HepG2 (cell line): Measurements from ENCODE around the gene CHST10. TPM values are rescaled to one million over a fixed set of nuclear protein-coding genes. Genes with fewer than 3 reads are reported as not detected.

ENCODE experiments used
- ATAC-seq: fragments of 200-7000 bp; cut with Tn5 transposase; 3 replicates; pipeline ENCODE4 v1.9.1; 2020; ENCODE audit warnings: mild to moderate bottlenecking, moderate library complexity
- BruUV-seq: library from RNA; stranded (reverse); fragments of 400-500 nt; replicated peaks from 2 replicates; lab custom pipeline; 2021; lab: Mats Ljungman, UMichigan
- CTCF ChIA-PET: fragments of 300-600 bp; formaldehyde crosslinking; extraction: SDS; loops from one replicate; lab custom pipeline; 2021; ENCODE audit warnings: low total read pairs, inconsistent platforms, low intra/inter-chr PET ratio; lab: Yijun Ruan, JAX
- POLR2A ChIA-PET: fragments of 350-600 bp; sonication (Branson Sonifier 250); formaldehyde crosslinking; loops from one replicate; lab custom pipeline; 2020; ENCODE audit warnings: antibody characterized with exemption, inconsistent platforms; lab: Yijun Ruan, JAX
- DNase-seq: peaks from one replicate; pipeline ENCODE4 v3.0.0-alpha.2; 2015; ENCODE audit warnings: low spot score
- FAIRE-seq: peaks from 3 replicates; lab custom pipeline; 2011; peaks lifted over from hg19 to GRCh38; lab: Jason Lieb, UNC
- H2AFZ ChIP-seq: one replicate; pipeline ENCODE4 v1.6.1; 2011; ENCODE audit warnings: low read length, inconsistent platforms
- H3K27ac ChIP-seq: fragments of 300-600 bp; 3 replicates; pipeline ENCODE4 v1.8.0; 2011; ENCODE audit warnings: mixed run types, mild to moderate bottlenecking, mixed read lengths, low read length, inconsistent platforms; ENCODE audit not compliant: insufficient read depth; ENCODE audit errors: extremely low read length
- H3K27me3 ChIP-seq, 2 experiments: fragments of 200-600 bp in 1 of 2; 2 replicates in 1 of 2; 3 replicates in 1 of 2; pipeline versions ENCODE4 v1.6.0 to v1.8.0; 2011; ENCODE audit warnings: low read length in 2 of 2, mild to moderate bottlenecking in 2 of 2, moderate library complexity in 2 of 2, inconsistent platforms in 1 of 2; ENCODE audit not compliant: insufficient read depth in 2 of 2, control insufficient read depth in 1 of 2
- H3K36me3 ChIP-seq, 2 experiments: fragments of 200-600 bp in 1 of 2; replicated peaks in 1 of 2; 2 replicates in 1 of 2; 3 replicates in 1 of 2; pipeline versions ENCODE4 v1.5.1 to v1.8.0; 2011; ENCODE audit warnings: low read length in 2 of 2, inconsistent platforms in 1 of 2; ENCODE audit not compliant: insufficient read depth in 2 of 2, control insufficient read depth in 1 of 2
- H3K4me1 ChIP-seq: 2 replicates; pipeline ENCODE4 v1.5.1; 2012; ENCODE audit warnings: low read length, inconsistent platforms; ENCODE audit not compliant: insufficient read depth
- H3K4me2 ChIP-seq: 2 replicates; pipeline ENCODE4 v1.6.0; 2011; ENCODE audit warnings: low read depth, low read length, inconsistent platforms
- H3K4me3 ChIP-seq, 3 experiments: fragments of 200-600 bp in 1 of 3; sonication (generic), shearing (Covaris generic) in 1 of 3; replicated peaks in 1 of 3; 2 replicates each; pipeline ENCODE4 v1.5.1; 2011 to 2016; ENCODE audit warnings: low read length in 3 of 3, inconsistent platforms in 2 of 3, low read depth in 2 of 3, mild to moderate bottlenecking in 2 of 3, control low read depth in 1 of 3, mixed read lengths in 1 of 3; ENCODE audit not compliant: insufficient read depth in 1 of 3
- H3K79me2 ChIP-seq: one replicate; pipeline ENCODE4 v1.6.1; 2011; ENCODE audit warnings: low read length, inconsistent platforms; ENCODE audit not compliant: insufficient read depth
- H3K9ac ChIP-seq: 2 replicates; pipeline ENCODE4 v1.6.0; 2011; ENCODE audit warnings: mild to moderate bottlenecking, low read depth, low read length, inconsistent platforms; ENCODE audit not compliant: insufficient read depth
- H3K9me3 ChIP-seq: 2 replicates; pipeline ENCODE4 v1.5.1; 2012; ENCODE audit warnings: mild to moderate bottlenecking, low read length
- H4K20me1 ChIP-seq: 2 replicates; pipeline ENCODE4 v1.6.0; 2011; ENCODE audit warnings: inconsistent platforms, mild to moderate bottlenecking, low read length, moderate library complexity; ENCODE audit not compliant: insufficient read depth
- CEBPB ChIP-seq: IDR thresholded peaks from 2 replicates; pipeline ENCODE4 v1.6.1; 2011; ENCODE audit warnings: low read depth, low read length, improper control_type of control experiment, borderline replicate concordance
- RBM22 ChIP-seq: fragments of 200-400 bp; formaldehyde crosslinking; optimal IDR thresholded peaks from 2 replicates; pipeline ENCODE3; 2017; ENCODE audit warnings: mild to moderate bottlenecking, low read length, moderate library complexity
- ZNF263 ChIP-seq: sonication (generic); formaldehyde crosslinking; IDR thresholded peaks from 2 replicates; pipeline ENCODE4 v1.4.0; 2020; ENCODE audit warnings: missing genetic modification reagents
- ZNF282 ChIP-seq: fragments of 450-650 bp; IDR thresholded peaks from 2 replicates; pipeline ENCODE4 v1.6.1; 2018; ENCODE audit not compliant: partially characterized antibody
- ZNF331 ChIP-seq: sonication (generic); formaldehyde crosslinking; IDR thresholded peaks from 2 replicates; pipeline ENCODE4 v1.4.0; 2020; ENCODE audit warnings: missing genetic modification reagents
- ZNF709 ChIP-seq: sonication (generic); formaldehyde crosslinking; IDR thresholded peaks from 2 replicates; pipeline ENCODE4 v1.5.0; 2020; ENCODE audit warnings: mild to moderate bottlenecking, missing genetic modification reagents
- ZNF773 ChIP-seq: sonication (generic); formaldehyde crosslinking; IDR thresholded peaks from 2 replicates; pipeline ENCODE4 v1.4.0; 2020; ENCODE audit warnings: missing genetic modification reagents, borderline replicate concordance
- WGBS: methylation state at CpG from one replicate; pipeline ENCODE4 v1.1.6; 2017; ENCODE audit warnings: low lambda C conversion rate; 5-methylcytosine and 5-hydroxymethylcytosine counted together
- in situ Hi-C: cut with HindIII; loops from 2 replicates; pipeline ENCODE4 v1.10.0; 2017; ENCODE audit warnings: low pct_unique_long_range_greater_than_20kb; ENCODE audit not compliant: extremely low pct_ligation_motif_present
- intact Hi-C: fragments of 100-400 bp; cut with micrococcal nuclease; formaldehyde crosslinking; loops from one replicate; pipeline ENCODE4 v1.10.0; 2022; ENCODE audit not compliant: unreplicated experiment
- polyA plus RNA-seq, 8 experiments: library from polyadenylated mRNA; depleted of rRNA in 3 of 8; stranded (reverse) in 7 of 8; unstranded in 1 of 8; fragments of >200 nt; fragmentation: Illumina TruSeq in 4 of 8; extraction: Trizol in 4 of 8; gene quantifications; 2 replicates each; pipeline versions ENCODE4 v1.2.1 to v1.2.3, GENCODE V29; 2011 to 2016; ENCODE audit warnings: low read depth in 4 of 8, missing spikeins in 1 of 8, mixed read lengths in 1 of 8; ENCODE audit not compliant: insufficient read depth in 1 of 8
- total RNA-seq, 5 experiments: library from RNA; depleted of rRNA; stranded (reverse); fragments of >200 nt; fragmentation: Illumina TruSeq; extraction: Trizol; gene quantifications; 2 replicates each; pipeline ENCODE4 v1.2.3, GENCODE V29; 2016; ENCODE audit warnings: low read depth in 1 of 5
- TF ChIP-seq, protein P1 (sequence below): sonication (generic); formaldehyde crosslinking; IDR thresholded peaks from 2 replicates; pipeline ENCODE4 v1.4.0; 2020; ENCODE audit warnings: mild to moderate bottlenecking, missing genetic modification reagents

CHST10 gene
- total and polyA plus RNA-seq, 2 of the 13 experiments (the other 11 are each of a cell fraction or from before 2014, with no cell fraction given): 10.5 to 14.2 TPM

DNA sequence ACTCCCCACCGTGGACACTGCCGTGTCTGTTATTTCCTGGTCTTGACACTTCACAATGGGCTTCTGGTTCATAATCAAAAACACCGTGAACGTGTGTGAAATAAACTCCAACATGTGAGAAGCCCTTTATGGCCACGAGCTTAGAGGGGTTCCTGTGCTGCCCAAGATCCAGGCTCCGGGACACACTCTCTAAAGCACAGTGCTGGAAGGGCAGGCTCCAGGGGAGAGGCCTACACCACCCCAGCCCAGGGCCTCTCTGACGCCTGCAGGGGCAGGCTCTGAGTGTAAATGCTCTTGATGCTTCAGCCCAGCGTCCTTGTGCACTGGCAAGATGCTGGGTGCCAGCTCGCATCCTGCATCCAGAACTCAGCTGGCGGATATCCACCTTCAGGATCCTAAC lies 13.7 kb downstream of the CHST10 start:
- no peak for FAIRE-seq
- ATAC-seq: no peak; the same call in 2 of the 3 replicates
- H3K79me2 ChIP-seq: no peaks in the 10 kb centered on the region
- no peaks in the 10 kb centered on the region for H4K20me1 ChIP-seq
- H2AFZ ChIP-seq: no peak overlapping the region
- no peak overlapping the region for H3K4me3 ChIP-seq
- peaks cover 25 to 39% of the 10 kb centered on the region in 2 experiments for H3K36me3 ChIP-seq
- H3K4me1 ChIP-seq: no peaks in the 10 kb centered on the region
- H3K27ac ChIP-seq: no peak overlapping the region
- TF ChIP-seq ZNF709 (no peak), ZNF331 (CRISPR knock-in tag) (no peak), RBM22 (peak; percentile 18), ZNF773 (CRISPR knock-in tag) (no peak)
- TF ChIP-seq, protein P1, sequence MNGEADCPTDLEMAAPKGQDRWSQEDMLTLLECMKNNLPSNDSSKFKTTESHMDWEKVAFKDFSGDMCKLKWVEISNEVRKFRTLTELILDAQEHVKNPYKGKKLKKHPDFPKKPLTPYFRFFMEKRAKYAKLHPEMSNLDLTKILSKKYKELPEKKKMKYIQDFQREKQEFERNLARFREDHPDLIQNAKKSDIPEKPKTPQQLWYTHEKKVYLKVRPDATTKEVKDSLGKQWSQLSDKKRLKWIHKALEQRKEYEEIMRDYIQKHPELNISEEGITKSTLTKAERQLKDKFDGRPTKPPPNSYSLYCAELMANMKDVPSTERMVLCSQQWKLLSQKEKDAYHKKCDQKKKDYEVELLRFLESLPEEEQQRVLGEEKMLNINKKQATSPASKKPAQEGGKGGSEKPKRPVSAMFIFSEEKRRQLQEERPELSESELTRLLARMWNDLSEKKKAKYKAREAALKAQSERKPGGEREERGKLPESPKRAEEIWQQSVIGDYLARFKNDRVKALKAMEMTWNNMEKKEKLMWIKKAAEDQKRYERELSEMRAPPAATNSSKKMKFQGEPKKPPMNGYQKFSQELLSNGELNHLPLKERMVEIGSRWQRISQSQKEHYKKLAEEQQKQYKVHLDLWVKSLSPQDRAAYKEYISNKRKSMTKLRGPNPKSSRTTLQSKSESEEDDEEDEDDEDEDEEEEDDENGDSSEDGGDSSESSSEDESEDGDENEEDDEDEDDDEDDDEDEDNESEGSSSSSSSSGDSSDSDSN: no peak
- TF ChIP-seq, all 625 proteins: peak for 1
- in situ Hi-C loops: no loop called here
- Histone ChIP-seq H3K4me2 (no peak overlapping the region), H3K9ac (no peak overlapping the region), H3K27me3 (no peaks in the 10 kb centered on the region), H3K9me3 (no peaks in the 10 kb centered on the region)
- no TSS peak for BruUV-seq
- POLR2A ChIA-PET: no interaction called here
- WGBS: 92% methylated on average over 10 of the region's 10 CpGs
- CTCF ChIA-PET: no interaction called here
- DNase-seq: no peak
- intact Hi-C loops: no loop called here

DNA sequence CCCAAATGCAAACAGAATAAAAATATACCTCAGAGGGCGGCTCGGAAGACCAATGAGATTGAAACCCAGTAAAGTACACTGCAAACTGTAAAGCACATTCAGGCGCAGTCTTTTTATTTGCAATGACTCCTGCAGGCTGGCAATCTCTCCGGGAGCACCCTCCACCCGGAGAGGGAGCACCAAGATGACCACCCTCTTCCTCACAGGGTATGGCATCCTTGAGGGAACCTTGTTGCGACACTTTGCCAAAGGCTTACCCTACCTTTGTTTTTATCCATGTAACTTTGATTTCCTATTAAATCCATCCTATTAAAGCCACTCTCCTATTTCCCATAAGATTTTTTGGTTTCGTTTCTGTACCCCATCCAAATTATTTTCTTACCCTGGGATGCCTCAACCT lies 16.2 kb downstream of the CHST10 start:
- TF ChIP-seq ZNF263 (peak; percentile 83), ZNF282 (no peak), CEBPB (peak; percentile 51; the same call in 1 of the 2 replicates)
- CTCF ChIA-PET: no interaction called here

More for the DNA sequence above, 16.2 kb downstream of the CHST10 start:
- in situ Hi-C loops (no loop called here), intact Hi-C loops (no loop called here)
- H3K9me3 ChIP-seq: no peaks in the 10 kb centered on the region
- WGBS: 93% methylated on average over 7 of the region's 7 CpGs
- H3K4me3 ChIP-seq: no peak overlapping the region
- no peaks in the 10 kb centered on the region for H3K4me1 ChIP-seq
- H3K27me3 ChIP-seq: no peaks in the 10 kb centered on the region
- H4K20me1 ChIP-seq: no peaks in the 10 kb centered on the region
- H3K36me3 ChIP-seq: peaks cover 26 to 36% of the 10 kb centered on the region in 2 experiments
- no peak for DNase-seq
- BruUV-seq: no TSS peak
- H2AFZ ChIP-seq: no peak overlapping the region
- no peak for FAIRE-seq
- no peak overlapping the region for H3K27ac ChIP-seq
- no peaks in the 10 kb centered on the region for H3K79me2 ChIP-seq
- no peak for ATAC-seq
- H3K4me2 ChIP-seq: no peak overlapping the region
- POLR2A ChIA-PET: no interaction called here
- no peak overlapping the region for H3K9ac ChIP-seq
